SH-SY5Y (cell line): ENCODE measurements around the gene RPL7A.

Experiments
- GATA2 ChIP-seq: IDR thresholded peaks from 2 replicates; pipeline ENCODE4 v1.6.1; 2011; ENCODE audit warnings: mild to moderate bottlenecking, low read depth, low read length
- GATA3 ChIP-seq: IDR thresholded peaks from 2 replicates; pipeline ENCODE4 v1.6.1; 2011; ENCODE audit warnings: low read depth, mild to moderate bottlenecking, low read length, moderate library complexity

DNA sequence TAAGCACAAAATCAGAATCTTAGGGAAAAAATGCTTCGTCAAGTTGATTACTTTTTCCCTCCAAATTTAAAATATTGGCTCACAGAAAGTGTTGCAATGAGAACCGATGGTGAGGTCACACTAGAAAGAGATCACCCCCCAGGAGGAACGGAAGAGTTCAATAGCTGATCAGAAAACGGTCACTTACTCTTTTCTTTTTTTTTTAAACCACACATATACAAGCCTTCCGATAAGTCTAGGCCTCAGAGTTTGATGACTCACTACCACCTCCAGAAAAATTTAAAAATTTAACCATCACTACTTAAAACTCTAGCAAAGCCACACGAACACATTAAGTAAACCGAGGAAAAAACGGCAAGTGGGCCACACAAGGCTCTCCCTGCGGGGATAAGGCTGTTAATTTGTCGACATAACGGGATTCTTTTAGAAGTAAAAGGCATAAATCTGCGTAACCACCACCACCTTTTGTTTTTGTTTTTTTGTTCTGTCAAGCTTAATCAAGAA lies 26.6 kb downstream of the RPL7A start:
- TF ChIP-seq GATA2 (no peak), GATA3 (no peak)
